GM12873 (cell line): ENCODE measurements around the gene HOXB4.

Experiments used
- CTCF ChIP-seq: IDR thresholded peaks from 2 replicates; pipeline ENCODE4 v1.5.1; 2012; ENCODE audit warnings: low read depth, mild to moderate bottlenecking, moderate library complexity, low read length, control low read depth; ENCODE audit not compliant: insufficient read depth; ENCODE audit errors: missing control alignments

HOXB4 gene

DNA sequence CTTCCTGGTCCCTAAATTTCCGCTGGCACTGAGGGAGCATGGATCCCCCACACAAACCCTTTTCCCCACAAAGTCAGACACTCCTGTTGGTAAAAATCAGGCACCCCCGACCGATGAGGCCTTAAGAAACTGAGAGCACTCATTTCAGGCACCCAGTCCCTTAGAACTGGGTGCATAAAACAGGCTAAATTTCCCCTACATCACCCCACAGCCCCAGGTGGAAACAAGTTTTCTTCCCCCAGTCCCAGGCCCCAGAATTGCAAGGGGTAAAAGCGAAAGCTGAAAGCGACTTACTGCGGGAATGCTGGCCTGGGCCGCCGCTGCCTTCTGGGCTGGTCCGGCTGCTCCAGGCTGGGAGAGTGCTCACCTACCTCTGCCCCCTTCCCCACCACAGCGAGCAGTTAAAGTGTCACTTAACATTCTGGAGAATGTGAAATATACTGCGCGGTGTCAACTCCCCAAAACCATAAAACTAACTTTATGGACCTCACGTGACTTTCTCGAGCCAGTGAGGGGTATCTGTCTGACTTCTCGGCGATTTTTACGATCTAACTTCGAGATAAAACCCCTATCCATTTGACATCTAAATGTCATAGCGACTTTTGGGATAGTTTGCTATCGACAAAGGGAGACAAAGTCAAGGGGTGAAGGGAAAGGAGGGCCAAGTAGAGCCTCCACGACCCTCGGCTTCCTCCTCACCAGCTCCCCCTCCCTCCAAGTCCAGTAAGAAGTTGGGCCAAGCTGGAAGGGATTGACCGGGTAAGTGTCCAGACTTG lies 11.9 kb upstream of the HOXB4 start, which contains the start of gene HOXB3:
Gene HOXB3, minus strand, starts transcription at position 411 of the 776 bp plus-strand sequence. CDS start 37,767 bp downstream, outside the sequence.
- TF ChIP-seq CTCF: no peak

DNA sequence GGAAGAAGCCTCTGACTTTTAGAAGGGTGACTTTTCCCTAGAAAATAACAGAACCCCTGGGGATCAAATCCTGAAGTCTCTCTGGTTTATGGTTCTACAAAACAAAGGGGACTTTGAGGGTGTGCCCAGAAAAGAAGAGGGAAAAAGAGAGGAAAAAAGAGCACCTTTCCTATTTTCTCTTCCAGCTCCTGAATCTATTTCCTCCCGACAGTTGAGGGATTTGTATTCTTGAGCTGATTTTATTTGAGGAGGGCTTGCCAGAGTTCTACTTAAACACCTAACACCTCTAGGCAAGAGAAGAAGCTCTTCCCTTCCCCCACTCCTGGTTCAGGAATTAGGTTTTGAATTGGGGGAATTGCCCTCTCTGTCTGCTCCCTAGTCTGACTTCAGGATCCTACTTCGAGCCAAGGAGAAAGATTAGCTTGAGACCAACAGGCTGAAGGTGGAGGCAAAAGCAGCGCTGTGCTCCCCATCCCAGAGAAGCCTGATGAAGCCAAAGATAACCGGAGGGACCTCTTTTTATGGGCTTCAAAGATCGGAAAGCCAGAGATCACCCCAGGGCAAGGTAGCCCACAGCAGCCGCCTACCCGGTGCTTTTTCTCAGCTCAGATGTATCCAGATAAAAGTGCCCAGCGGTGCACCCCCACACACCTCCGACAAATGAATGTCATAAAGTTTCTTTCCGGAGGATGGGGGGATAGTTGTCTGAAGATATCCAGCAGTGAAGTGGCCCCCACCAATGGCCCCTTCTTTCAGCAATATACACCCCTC lies 11.1 kb upstream of the HOXB4 start:
- no peak for TF ChIP-seq CTCF

DNA sequence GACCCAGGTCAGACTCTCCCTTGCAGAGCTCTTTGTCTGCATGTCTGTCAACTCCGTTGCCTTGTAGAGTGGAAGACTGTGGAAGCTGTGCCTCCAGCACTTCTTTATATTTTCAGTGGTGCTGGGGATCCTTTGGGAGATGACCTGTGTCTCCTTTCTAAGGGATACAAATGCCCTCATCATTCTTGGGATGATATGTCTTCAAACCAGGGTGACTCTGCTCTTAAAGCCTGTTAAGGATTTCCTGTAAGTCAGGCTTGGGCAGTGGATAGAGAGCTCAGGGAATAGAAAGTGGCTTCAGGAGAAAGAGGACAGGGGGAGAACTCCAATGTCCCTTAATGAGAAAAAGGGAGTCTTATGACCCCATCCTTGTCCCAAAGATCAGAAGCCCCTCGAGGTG lies 10.4 kb upstream of the HOXB4 start:
- TF ChIP-seq CTCF: no peak

DNA sequence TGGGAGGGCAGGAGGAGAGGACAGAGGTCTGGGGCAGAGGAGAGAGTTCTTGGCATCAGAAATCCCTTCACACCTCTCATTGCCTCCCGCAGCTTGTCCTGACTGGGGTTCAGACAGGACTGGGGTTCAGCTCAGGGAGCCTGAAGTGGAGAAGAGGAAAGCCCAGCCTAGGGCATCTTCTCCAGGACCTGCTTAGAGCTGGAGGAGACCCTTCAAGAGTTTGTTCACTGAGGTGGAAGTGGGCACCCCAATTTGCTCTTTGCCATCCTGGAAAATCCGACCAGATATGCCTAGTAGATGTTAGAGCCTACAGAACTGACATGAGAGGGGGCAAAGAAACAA lies 9.9 kb upstream of the HOXB4 start:
- TF ChIP-seq CTCF: no peak

DNA sequence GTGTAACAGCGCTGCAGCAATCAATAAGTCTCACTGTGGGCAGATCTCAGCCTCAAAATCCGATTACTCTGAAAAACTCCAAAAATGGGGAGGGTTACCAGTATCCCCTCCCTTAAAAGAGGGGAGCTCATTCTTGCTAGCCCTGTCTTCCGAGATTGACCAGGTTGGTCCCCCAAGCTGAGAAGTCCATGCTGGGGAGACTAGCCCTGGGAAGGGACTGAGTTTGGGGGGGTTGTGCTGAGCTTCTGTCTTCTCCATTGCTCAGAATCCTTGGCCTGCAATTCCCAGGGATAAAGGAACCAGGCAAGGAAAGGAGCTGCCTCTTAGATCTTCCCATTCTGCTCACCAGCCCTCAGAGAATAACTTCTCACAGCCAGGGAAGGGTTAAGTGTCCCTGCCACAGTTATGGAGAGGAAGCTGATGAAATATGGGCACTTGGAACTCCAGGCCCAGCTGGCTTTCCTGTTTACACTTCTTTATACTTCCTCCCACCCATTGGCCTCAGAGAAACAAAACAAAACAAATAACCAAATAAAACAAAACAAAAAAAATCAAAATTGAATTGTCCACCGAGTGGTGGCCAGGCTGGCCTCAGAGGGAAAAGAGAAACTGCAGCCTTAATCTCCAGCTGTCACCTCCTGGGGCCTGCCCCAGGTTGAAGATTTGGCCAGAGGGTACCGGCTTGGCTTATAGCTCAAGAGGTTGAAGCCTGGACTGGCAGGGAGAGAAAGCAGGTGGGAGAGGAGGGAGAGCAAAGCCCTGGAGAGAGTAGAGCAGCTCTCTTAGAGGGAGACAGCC lies 9.3 kb upstream of the HOXB4 start:
- TF ChIP-seq CTCF: no peak

GRCh38 chr17:48586355-48587258 lies 8.5 kb upstream of the HOXB4 start:
- TF ChIP-seq CTCF: no peak
